ENCODE results near the gene CD247.

CD247 gene

GRCh38 chr1:167512046-167512654 is 6.2 kb downstream of the CD247 start:
- DNase-seq (ENCODE audit: low spot score) = no peak

- no peak for DNase-seq (ENCODE audit: low spot score)
Observed at GRCh38 chr1:167511374-167511986, 6.8 kb downstream of the CD247 start.

GRCh38 chr1:167510881-167511280 is 7.4 kb downstream of the CD247 start:
- no peak for DNase-seq (ENCODE audit: low spot score)

GRCh38 chr1:167510244-167510643 is 8.1 kb downstream of the CD247 start:
- no peak for DNase-seq (ENCODE audit: low spot score)

GRCh38 chr1:167509587-167509986 is 8.7 kb downstream of the CD247 start:
- no peak for DNase-seq (ENCODE audit: low spot score)

GRCh38 chr1:167507719-167508118 is 10.6 kb downstream of the CD247 start:
- no peak for DNase-seq (ENCODE audit: low spot score)

GRCh38 chr1:167504467-167504827 is 13.9 kb downstream of the CD247 start:
- peak; percentile 18 for DNase-seq (ENCODE audit: low spot score)

- no peak for DNase-seq (ENCODE audit: low spot score)
Observed at GRCh38 chr1:167503626-167504466, 14.5 kb downstream of the CD247 start.

GRCh38 chr1:167502719-167503462 is 15.4 kb downstream of the CD247 start:
- DNase-seq (ENCODE audit: low spot score) = no peak

- no peak for DNase-seq (ENCODE audit: low spot score)
Observed at GRCh38 chr1:167502192-167502551, 16.2 kb downstream of the CD247 start.

GRCh38 chr1:167501515-167502191 is 16.7 kb downstream of the CD247 start:
- DNase-seq (ENCODE audit: low spot score) = no peak

- DNase-seq (ENCODE audit: low spot score) = no peak
Observed at GRCh38 chr1:167500283-167500860, 18.0 kb downstream of the CD247 start.

- no peak for DNase-seq (ENCODE audit: low spot score)
Observed at GRCh38 chr1:167499664-167500101, 18.6 kb downstream of the CD247 start.

- DNase-seq (ENCODE audit: low spot score) = no peak
Observed at GRCh38 chr1:167499106-167499505, 19.2 kb downstream of the CD247 start.

GRCh38 chr1:167496797-167497619 is 21.3 kb downstream of the CD247 start:
- DNase-seq (ENCODE audit: low spot score) = no peak

GRCh38 chr1:167493372-167493771 is 25.0 kb downstream of the CD247 start:
- no peak for DNase-seq (ENCODE audit: low spot score)

- no peak for DNase-seq (ENCODE audit: low spot score)
Observed at GRCh38 chr1:167492481-167492910, 25.8 kb downstream of the CD247 start.

- no peak for DNase-seq (ENCODE audit: low spot score)
Observed at GRCh38 chr1:167491586-167492461, 26.5 kb downstream of the CD247 start.

- DNase-seq (ENCODE audit: low spot score) = no peak
Observed at GRCh38 chr1:167490765-167491164, 27.6 kb downstream of the CD247 start.

Measured in globus pallidus (tissue), 1 donor.